ENCODE results near the gene CCR5AS.

Gene CCR5AS

GRCh38 chr3:46399557-46399956 lies 7.3 kb downstream of the CCR5AS start:
- 100% methylated on average over 1 of the region's 2 CpGs; no CpG with 5 or more reads in 1 of the 2 donors for WGBS, 2 donors (ENCODE audit: extremely low coverage in 2 of 2, insufficient read length in 2 of 2, insufficient replicate concordance in 1 of 2)
- H2BK12ac ChIP-seq (ENCODE audit: low read length): no peak overlapping the region

GRCh38 chr3:46399098-46399497 lies 7.8 kb downstream of the CCR5AS start:
- Histone ChIP-seq H3K4me3 (ENCODE audit: low read length in 2 of 2) (no peak overlapping the region), H2AK5ac (ENCODE audit: low read depth, low read length) (no peak overlapping the region), H4K8ac (ENCODE audit: low read depth, low read length) (no peak overlapping the region), H3K4me1 (ENCODE audit: control insufficient read depth in 2 of 2, insufficient read depth in 1 of 2, low read depth in 1 of 2, low read length in 2 of 2) (no peaks in the 10 kb centered on the region), H3K4me2 (ENCODE audit: insufficient read depth, low read length, poor library complexity, severe bottlenecking) (no peak overlapping the region), H3K79me1 (ENCODE audit: low read depth, low read length) (no peaks in the 10 kb centered on the region), H2BK120ac (ENCODE audit: low read depth, low read length) (no peak overlapping the region), H3K18ac (ENCODE audit: low read length) (no peak overlapping the region), H3K9me3 (replicated peaks in 1 of 2; ENCODE audit: control insufficient read depth in 2 of 2, insufficient read depth in 1 of 2, low read depth in 1 of 2, low read length in 2 of 2) (no peaks in the 10 kb centered on the region), H2BK5ac (ENCODE audit: low read length) (no peak overlapping the region), H3K4ac (ENCODE audit: low read length) (no peak overlapping the region), H3K14ac (ENCODE audit: low read length) (no peak overlapping the region), H3K9ac (ENCODE audit: low read depth, low read length, poor library complexity) (no peak overlapping the region), H4K91ac (ENCODE audit: low read depth, low read length, poor library complexity) (no peak overlapping the region), H3K27me3 (ENCODE audit: control insufficient read depth in 3 of 3, insufficient read depth in 3 of 3, low read depth in 1 of 3, low read length in 3 of 3) (no peaks in the 10 kb centered on the region), H2AFZ (ENCODE audit: low read length) (no peak overlapping the region), H2BK12ac (ENCODE audit: low read length) (no peak overlapping the region), H3K36me3 (replicated peaks in 1 of 2; ENCODE audit: control insufficient read depth in 2 of 2, insufficient read depth in 2 of 2, low read length in 2 of 2) (no peaks in the 10 kb centered on the region), H3K27ac (replicated peaks; ENCODE audit: low read length) (no peak overlapping the region), H3K23ac (ENCODE audit: low read depth, low read length, poor library complexity) (no peak overlapping the region), H2BK15ac (ENCODE audit: low read length) (no peak overlapping the region)
- DNase-seq (ENCODE audit: low spot score): no peak
- WGBS, 2 donors (ENCODE audit: extremely low coverage in 2 of 2, insufficient read length in 2 of 2, insufficient replicate concordance in 1 of 2): no CpG with 5 or more reads among the region's 2 CpGs

More at GRCh38 chr3:46399557-46399956, 7.3 kb downstream of the CCR5AS start:
- no peak overlapping the region for H3K9ac ChIP-seq (ENCODE audit: low read depth, low read length, poor library complexity)
- no peaks in the 10 kb centered on the region for H3K36me3 ChIP-seq (replicated peaks in 1 of 2; ENCODE audit: control insufficient read depth in 2 of 2, insufficient read depth in 2 of 2, low read length in 2 of 2)
- H2BK15ac ChIP-seq (ENCODE audit: low read length): no peak overlapping the region
- no peak overlapping the region for H4K91ac ChIP-seq (ENCODE audit: low read depth, low read length, poor library complexity)
- no peak overlapping the region for H3K18ac ChIP-seq (ENCODE audit: low read length)
- no peak overlapping the region for H2BK5ac ChIP-seq (ENCODE audit: low read length)
- no peak overlapping the region for H2BK120ac ChIP-seq (ENCODE audit: low read depth, low read length)
- no peak for DNase-seq (ENCODE audit: low spot score)
- H3K4me1 ChIP-seq (ENCODE audit: control insufficient read depth in 2 of 2, insufficient read depth in 1 of 2, low read depth in 1 of 2, low read length in 2 of 2): no peaks in the 10 kb centered on the region
- no peak overlapping the region for H3K4me3 ChIP-seq (ENCODE audit: low read length in 2 of 2)
- H3K23ac ChIP-seq (ENCODE audit: low read depth, low read length, poor library complexity): no peak overlapping the region
- H3K14ac ChIP-seq (ENCODE audit: low read length): no peak overlapping the region
- H3K4ac ChIP-seq (ENCODE audit: low read length): no peak overlapping the region
- H3K79me1 ChIP-seq (ENCODE audit: low read depth, low read length): no peaks in the 10 kb centered on the region
- H3K27ac ChIP-seq (replicated peaks; ENCODE audit: low read length): no peak overlapping the region
- H3K4me2 ChIP-seq (ENCODE audit: insufficient read depth, low read length, poor library complexity, severe bottlenecking): no peak overlapping the region
- no peak overlapping the region for H4K8ac ChIP-seq (ENCODE audit: low read depth, low read length)
- H3K27me3 ChIP-seq (ENCODE audit: control insufficient read depth in 3 of 3, insufficient read depth in 3 of 3, low read depth in 1 of 3, low read length in 3 of 3): no peaks in the 10 kb centered on the region
- H3K9me3 ChIP-seq (replicated peaks in 1 of 2; ENCODE audit: control insufficient read depth in 2 of 2, insufficient read depth in 1 of 2, low read depth in 1 of 2, low read length in 2 of 2): no peaks in the 10 kb centered on the region
- no peak overlapping the region for H2AK5ac ChIP-seq (ENCODE audit: low read depth, low read length)
- H2AFZ ChIP-seq (ENCODE audit: low read length): no peak overlapping the region

GRCh38 chr3:46398186-46398955 lies 8.5 kb downstream of the CCR5AS start:
- no peaks in the 10 kb centered on the region for H3K36me3 ChIP-seq (replicated peaks in 1 of 2; ENCODE audit: control insufficient read depth in 2 of 2, insufficient read depth in 2 of 2, low read length in 2 of 2)
- H3K14ac ChIP-seq (ENCODE audit: low read length): no peak overlapping the region
- H3K18ac ChIP-seq (ENCODE audit: low read length): no peak overlapping the region
- H2BK120ac ChIP-seq (ENCODE audit: low read depth, low read length): no peak overlapping the region
- H2BK15ac ChIP-seq (ENCODE audit: low read length): no peak overlapping the region
- WGBS, 2 donors (ENCODE audit: extremely low coverage in 2 of 2, insufficient read length in 2 of 2, insufficient replicate concordance in 1 of 2): no CpG with 5 or more reads among the region's 6 CpGs
- H2AK5ac ChIP-seq (ENCODE audit: low read depth, low read length): no peak overlapping the region
- no peak overlapping the region for H2BK5ac ChIP-seq (ENCODE audit: low read length)
- no peak overlapping the region for H3K4me2 ChIP-seq (ENCODE audit: insufficient read depth, low read length, poor library complexity, severe bottlenecking)
- no peak overlapping the region for H4K91ac ChIP-seq (ENCODE audit: low read depth, low read length, poor library complexity)
- H3K9me3 ChIP-seq (replicated peaks in 1 of 2; ENCODE audit: control insufficient read depth in 2 of 2, insufficient read depth in 1 of 2, low read depth in 1 of 2, low read length in 2 of 2): no peaks in the 10 kb centered on the region
- H3K79me1 ChIP-seq (ENCODE audit: low read depth, low read length): no peaks in the 10 kb centered on the region
- H3K4me3 ChIP-seq (ENCODE audit: low read length in 2 of 2): no peak overlapping the region
- no peak overlapping the region for H3K23ac ChIP-seq (ENCODE audit: low read depth, low read length, poor library complexity)
- DNase-seq (ENCODE audit: low spot score): no peak
- no peak overlapping the region for H2BK12ac ChIP-seq (ENCODE audit: low read length)
- H3K4ac ChIP-seq (ENCODE audit: low read length): no peak overlapping the region
- H3K4me1 ChIP-seq (ENCODE audit: control insufficient read depth in 2 of 2, insufficient read depth in 1 of 2, low read depth in 1 of 2, low read length in 2 of 2): no peaks in the 10 kb centered on the region
- H3K27ac ChIP-seq (replicated peaks; ENCODE audit: low read length): no peak overlapping the region
- no peak overlapping the region for H3K9ac ChIP-seq (ENCODE audit: low read depth, low read length, poor library complexity)
- no peak overlapping the region for H2AFZ ChIP-seq (ENCODE audit: low read length)
- no peak overlapping the region for H4K8ac ChIP-seq (ENCODE audit: low read depth, low read length)
- no peaks in the 10 kb centered on the region for H3K27me3 ChIP-seq (ENCODE audit: control insufficient read depth in 3 of 3, insufficient read depth in 3 of 3, low read depth in 1 of 3, low read length in 3 of 3)

GRCh38 chr3:46397111-46397510 lies 9.8 kb downstream of the CCR5AS start:
- Histone ChIP-seq H3K27ac (replicated peaks; ENCODE audit: low read length) (no peak overlapping the region), H2BK120ac (ENCODE audit: low read depth, low read length) (no peak overlapping the region), H4K8ac (ENCODE audit: low read depth, low read length) (no peak overlapping the region), H4K91ac (ENCODE audit: low read depth, low read length, poor library complexity) (no peak overlapping the region), H3K79me1 (ENCODE audit: low read depth, low read length) (no peaks in the 10 kb centered on the region), H3K27me3 (ENCODE audit: control insufficient read depth in 3 of 3, insufficient read depth in 3 of 3, low read depth in 1 of 3, low read length in 3 of 3) (no peaks in the 10 kb centered on the region), H3K18ac (ENCODE audit: low read length) (no peak overlapping the region), H3K23ac (ENCODE audit: low read depth, low read length, poor library complexity) (no peak overlapping the region), H2BK15ac (ENCODE audit: low read length) (no peak overlapping the region), H3K36me3 (replicated peaks in 1 of 2; ENCODE audit: control insufficient read depth in 2 of 2, insufficient read depth in 2 of 2, low read length in 2 of 2) (no peaks in the 10 kb centered on the region), H2BK5ac (ENCODE audit: low read length) (no peak overlapping the region), H2AK5ac (ENCODE audit: low read depth, low read length) (no peak overlapping the region), H3K14ac (ENCODE audit: low read length) (no peak overlapping the region), H2BK12ac (ENCODE audit: low read length) (no peak overlapping the region), H3K9ac (ENCODE audit: low read depth, low read length, poor library complexity) (no peak overlapping the region), H3K4ac (ENCODE audit: low read length) (no peak overlapping the region), H3K4me3 (ENCODE audit: low read length in 2 of 2) (no peak overlapping the region), H3K9me3 (replicated peaks in 1 of 2; ENCODE audit: control insufficient read depth in 2 of 2, insufficient read depth in 1 of 2, low read depth in 1 of 2, low read length in 2 of 2) (no peaks in the 10 kb centered on the region), H3K4me2 (ENCODE audit: insufficient read depth, low read length, poor library complexity, severe bottlenecking) (no peak overlapping the region), H3K4me1 (ENCODE audit: control insufficient read depth in 2 of 2, insufficient read depth in 1 of 2, low read depth in 1 of 2, low read length in 2 of 2) (no peaks in the 10 kb centered on the region), H2AFZ (ENCODE audit: low read length) (no peak overlapping the region)
- DNase-seq (ENCODE audit: low spot score): no peak
- no CpG with 5 or more reads among the region's 7 CpGs for WGBS, 2 donors (ENCODE audit: extremely low coverage in 2 of 2, insufficient read length in 2 of 2, insufficient replicate concordance in 1 of 2)
